ENCODE measurements around the gene LMO1.

LMO1 gene

GRCh38 chr11:8269636-8270035 is 6.0 kb upstream of the LMO1 start:
- TF ChIP-seq CTCF (conservative IDR thresholded peaks at IDR 0.05; ENCODE audit: low read length), result no peak
- DNase-seq (ENCODE audit: low read depth), result no peak
- H3K4me3 ChIP-seq (ENCODE audit: low read length), result no peak overlapping the region

GRCh38 chr11:8268530-8269400 is 5.1 kb upstream of the LMO1 start:
- no peak for DNase-seq (ENCODE audit: low read depth)

GRCh38 chr11:8267831-8268529 is 4.3 kb upstream of the LMO1 start:
- no peak for TF ChIP-seq CTCF (conservative IDR thresholded peaks at IDR 0.05; ENCODE audit: low read length)
- no peak overlapping the region for H3K4me3 ChIP-seq (ENCODE audit: low read length)
- DNase-seq (ENCODE audit: low read depth), result no peak

More at GRCh38 chr11:8268530-8269400, 5.1 kb upstream of the LMO1 start:
- no peak for TF ChIP-seq CTCF (conservative IDR thresholded peaks at IDR 0.05; ENCODE audit: low read length)
- no peak overlapping the region for H3K4me3 ChIP-seq (ENCODE audit: low read length)

- H3K4me3 ChIP-seq (ENCODE audit: low read length), result no peak overlapping the region
- no peak for DNase-seq (ENCODE audit: low read depth)
- no peak for TF ChIP-seq CTCF (conservative IDR thresholded peaks at IDR 0.05; ENCODE audit: low read length)
Observed at GRCh38 chr11:8267280-8267679, 3.6 kb upstream of the LMO1 start.

GRCh38 chr11:8266246-8267241 is 2.9 kb upstream of the LMO1 start:
- H3K4me3 ChIP-seq (ENCODE audit: low read length), result no peak overlapping the region
- TF ChIP-seq CTCF (conservative IDR thresholded peaks at IDR 0.05; ENCODE audit: low read length), result no peak
- DNase-seq (ENCODE audit: low read depth), result no peak

- DNase-seq (ENCODE audit: low read depth), result no peak
- H3K4me3 ChIP-seq (ENCODE audit: low read length), result no peak overlapping the region
- 0 out of 2 replicates have a peak, but pooled peaks have one; percentile 6 for TF ChIP-seq CTCF (conservative IDR thresholded peaks at IDR 0.05; ENCODE audit: low read length)
Observed at GRCh38 chr11:8265681-8266241, 2.1 kb upstream of the LMO1 start.
